Neural cell (in vitro differentiated cells): ENCODE measurements around the gene TAGAP.

ENCODE experiments used
- EZH2 ChIP-seq: fragments of 200-600, 300-800 bp; shearing (Covaris generic), sonication (generic); IDR thresholded peaks from 2 replicates; pipeline ENCODE4 v1.6.1; 2014; ENCODE audit warnings: antibody characterized with exemption, low read length, borderline replicate concordance, mild to moderate bottlenecking; ENCODE audit not compliant: insufficient read depth, poor library complexity, severe bottlenecking
- TAF1 ChIP-seq: IDR thresholded peaks from 2 replicates; pipeline ENCODE4 v1.6.1; 2012; ENCODE audit warnings: low read depth
- TF ChIP-seq, protein P1 (sequence below): fragments of 450-650 bp; IDR thresholded peaks from 2 replicates; pipeline ENCODE4 v1.5.1; 2014; ENCODE audit warnings: antibody characterized with exemption, mild to moderate bottlenecking, moderate library complexity; ENCODE audit not compliant: poor library complexity, severe bottlenecking

DNA sequence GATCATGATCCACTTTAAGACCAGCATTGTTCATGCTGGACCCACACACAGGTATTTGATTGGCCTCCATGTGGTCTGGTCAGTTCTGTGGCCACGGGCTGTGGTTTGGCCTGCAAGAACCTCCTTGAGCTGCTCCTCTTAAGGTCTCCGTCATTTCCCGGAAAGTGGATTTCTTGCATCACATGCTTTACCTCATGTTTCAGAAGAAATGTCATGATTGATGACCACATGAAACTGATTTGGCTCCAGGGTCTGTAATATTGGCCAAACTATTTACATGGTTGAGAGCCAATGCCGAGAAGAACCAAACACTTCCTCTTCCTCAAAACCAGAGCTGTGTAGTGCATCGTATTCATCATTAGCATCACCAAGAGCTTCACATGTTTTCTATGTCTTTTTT, 31.6 kb downstream of the TAGAP start:
- no peak for TF ChIP-seq TAF1
- TF ChIP-seq, protein P1, sequence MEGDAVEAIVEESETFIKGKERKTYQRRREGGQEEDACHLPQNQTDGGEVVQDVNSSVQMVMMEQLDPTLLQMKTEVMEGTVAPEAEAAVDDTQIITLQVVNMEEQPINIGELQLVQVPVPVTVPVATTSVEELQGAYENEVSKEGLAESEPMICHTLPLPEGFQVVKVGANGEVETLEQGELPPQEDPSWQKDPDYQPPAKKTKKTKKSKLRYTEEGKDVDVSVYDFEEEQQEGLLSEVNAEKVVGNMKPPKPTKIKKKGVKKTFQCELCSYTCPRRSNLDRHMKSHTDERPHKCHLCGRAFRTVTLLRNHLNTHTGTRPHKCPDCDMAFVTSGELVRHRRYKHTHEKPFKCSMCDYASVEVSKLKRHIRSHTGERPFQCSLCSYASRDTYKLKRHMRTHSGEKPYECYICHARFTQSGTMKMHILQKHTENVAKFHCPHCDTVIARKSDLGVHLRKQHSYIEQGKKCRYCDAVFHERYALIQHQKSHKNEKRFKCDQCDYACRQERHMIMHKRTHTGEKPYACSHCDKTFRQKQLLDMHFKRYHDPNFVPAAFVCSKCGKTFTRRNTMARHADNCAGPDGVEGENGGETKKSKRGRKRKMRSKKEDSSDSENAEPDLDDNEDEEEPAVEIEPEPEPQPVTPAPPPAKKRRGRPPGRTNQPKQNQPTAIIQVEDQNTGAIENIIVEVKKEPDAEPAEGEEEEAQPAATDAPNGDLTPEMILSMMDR = no peak
- no peak for TF ChIP-seq EZH2
